ENCODE measurements around the gene RIC3.

The RIC3 gene

DNA sequence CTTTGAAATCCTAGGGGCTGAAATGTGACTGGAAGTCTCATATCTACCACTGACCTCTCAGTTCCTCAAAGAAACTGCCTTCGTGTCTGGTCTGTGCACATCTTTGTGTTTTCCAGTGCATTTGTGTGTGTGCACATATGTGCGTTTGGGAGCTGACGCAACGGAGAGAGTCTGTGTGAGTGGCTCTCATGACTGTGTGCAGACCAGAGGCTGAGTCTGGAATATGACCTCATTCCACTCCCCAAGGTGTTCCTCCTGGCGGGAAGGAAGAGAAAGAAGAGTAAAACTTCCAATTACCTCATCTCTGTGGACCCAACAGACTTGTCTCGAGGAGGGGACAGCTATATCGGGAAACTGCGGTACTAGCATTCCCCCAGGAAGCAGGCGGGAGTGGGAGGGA, 71.4 kb downstream of the RIC3 start:
- WGBS (ENCODE audit: insufficient coverage, insufficient read length), result no CpG with 5 or more reads among the region's 9 CpGs
- H3K27ac ChIP-seq (ENCODE audit: low read length), result no peak overlapping the region
- no peak for DNase-seq (ENCODE audit: low read depth, low spot score)
- no peak overlapping the region for H3K4me3 ChIP-seq (ENCODE audit: low read length)
- H3K36me3 ChIP-seq (ENCODE audit: control insufficient read depth, insufficient read depth, low read length), result peaks cover 11% of the 10 kb centered on the region
- no peaks in the 10 kb centered on the region for H3K9me3 ChIP-seq (ENCODE audit: control insufficient read depth, insufficient read depth, low read length)
- H3K27me3 ChIP-seq (ENCODE audit: control insufficient read depth, insufficient read depth, low read length), result no peaks in the 10 kb centered on the region
- H3K4me1 ChIP-seq (ENCODE audit: control insufficient read depth, insufficient read depth, low read length), result no peaks in the 10 kb centered on the region

DNA sequence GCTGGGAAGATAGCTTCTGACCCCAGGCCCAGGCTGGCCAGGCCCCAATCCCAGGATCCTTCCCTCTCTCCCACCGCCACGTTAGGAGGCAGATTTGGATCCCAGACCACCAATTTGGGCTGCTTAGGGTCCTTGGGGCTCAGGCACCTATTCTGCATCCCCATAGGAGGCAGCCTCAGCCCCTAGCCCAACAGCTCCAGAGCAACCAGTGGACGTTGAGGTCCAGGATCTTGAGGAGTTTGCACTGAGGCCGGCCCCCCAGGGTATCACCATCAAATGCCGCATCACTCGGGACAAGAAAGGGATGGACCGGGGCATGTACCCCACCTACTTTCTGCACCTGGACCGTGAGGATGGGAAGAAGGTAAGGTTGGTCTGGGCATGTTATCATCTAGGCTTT, 71.8 kb downstream of the RIC3 start:
- Histone ChIP-seq H3K27me3 (ENCODE audit: control insufficient read depth, insufficient read depth, low read length) (no peaks in the 10 kb centered on the region), H3K27ac (ENCODE audit: low read length) (no peak overlapping the region), H3K36me3 (ENCODE audit: control insufficient read depth, insufficient read depth, low read length) (peaks cover 11% of the 10 kb centered on the region), H3K4me1 (ENCODE audit: control insufficient read depth, insufficient read depth, low read length) (no peaks in the 10 kb centered on the region), H3K9me3 (ENCODE audit: control insufficient read depth, insufficient read depth, low read length) (no peaks in the 10 kb centered on the region), H3K4me3 (ENCODE audit: low read length) (no peak overlapping the region)
- no CpG with 5 or more reads among the region's 8 CpGs for whole genome bisulfite sequencing (ENCODE audit: insufficient coverage, insufficient read length)
- DNase-seq (ENCODE audit: low read depth, low spot score), result no peak

DNA sequence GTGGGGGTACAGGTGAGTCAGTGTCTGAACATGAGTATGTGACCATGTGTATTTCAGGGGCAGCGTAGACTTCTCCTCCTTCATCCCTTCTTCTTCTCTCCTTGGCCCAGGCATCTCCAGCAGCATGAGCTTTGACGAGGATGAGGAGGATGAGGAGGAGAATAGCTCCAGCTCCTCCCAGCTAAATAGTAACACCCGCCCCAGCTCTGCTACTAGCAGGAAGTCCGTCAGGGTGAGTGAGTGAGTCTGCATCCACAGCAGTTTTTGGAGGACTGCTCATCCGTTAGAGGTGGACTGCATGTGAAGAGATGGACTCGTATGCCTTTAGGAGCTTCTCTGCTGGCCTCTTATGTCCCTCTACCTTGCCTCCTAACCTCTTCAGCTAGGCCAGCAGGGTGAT, 72.2 kb downstream of the RIC3 start:
- no peak overlapping the region for H3K27ac ChIP-seq (ENCODE audit: low read length)
- WGBS (ENCODE audit: insufficient coverage, insufficient read length), result no CpG with 5 or more reads among the region's 6 CpGs
- no peaks in the 10 kb centered on the region for H3K9me3 ChIP-seq (ENCODE audit: control insufficient read depth, insufficient read depth, low read length)
- DNase-seq (ENCODE audit: low read depth, low spot score), result no peak
- no peak overlapping the region for H3K4me3 ChIP-seq (ENCODE audit: low read length)
- no peaks in the 10 kb centered on the region for H3K4me1 ChIP-seq (ENCODE audit: control insufficient read depth, insufficient read depth, low read length)
- H3K36me3 ChIP-seq (ENCODE audit: control insufficient read depth, insufficient read depth, low read length), result peaks cover 11% of the 10 kb centered on the region
- H3K27me3 ChIP-seq (ENCODE audit: control insufficient read depth, insufficient read depth, low read length), result no peaks in the 10 kb centered on the region

DNA sequence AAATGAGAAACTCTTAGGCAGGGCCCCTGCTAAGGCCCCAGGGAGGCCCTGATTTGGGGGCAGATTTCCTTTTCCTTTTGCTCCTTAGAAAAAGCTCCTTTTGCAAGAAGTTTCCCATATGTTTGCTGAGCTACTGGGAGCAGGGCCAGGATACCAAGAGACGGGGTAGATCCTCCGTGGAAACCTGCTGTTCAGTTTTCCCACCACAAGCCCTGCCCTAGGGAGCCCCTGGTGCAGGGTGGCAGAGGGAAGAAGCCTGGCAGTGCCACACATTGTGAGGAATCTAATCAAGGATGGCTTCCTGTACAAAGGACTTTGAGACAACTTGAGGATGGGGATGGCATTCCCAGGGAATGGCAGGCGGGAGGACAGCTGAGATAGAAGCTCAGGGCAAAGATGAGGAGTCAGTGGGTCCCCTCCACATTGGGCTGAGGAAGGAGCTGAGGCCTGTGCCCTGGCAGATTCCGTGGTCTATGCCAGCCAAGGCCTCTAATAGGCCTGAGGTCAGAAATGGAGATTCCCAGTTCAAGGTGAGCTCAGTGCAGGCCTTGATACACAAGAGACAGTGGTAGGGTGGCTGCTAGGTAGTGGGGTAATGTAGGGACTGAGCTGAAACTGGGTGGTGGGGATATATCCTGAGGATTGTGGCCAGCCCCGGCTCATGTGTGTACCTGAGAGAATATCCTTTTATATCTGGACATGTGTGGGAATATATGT, 72.9 kb downstream of the RIC3 start:
- H3K4me1 ChIP-seq (ENCODE audit: control insufficient read depth, insufficient read depth, low read length), result no peaks in the 10 kb centered on the region
- no peak overlapping the region for H3K27ac ChIP-seq (ENCODE audit: low read length)
- peaks cover 11% of the 10 kb centered on the region for H3K36me3 ChIP-seq (ENCODE audit: control insufficient read depth, insufficient read depth, low read length)
- no peaks in the 10 kb centered on the region for H3K9me3 ChIP-seq (ENCODE audit: control insufficient read depth, insufficient read depth, low read length)
- H3K27me3 ChIP-seq (ENCODE audit: control insufficient read depth, insufficient read depth, low read length), result no peaks in the 10 kb centered on the region
- DNase-seq (ENCODE audit: low read depth, low spot score), result no peak
- no CpG with 5 or more reads among the region's 5 CpGs for WGBS (ENCODE audit: insufficient coverage, insufficient read length)
- no peak overlapping the region for H3K4me3 ChIP-seq (ENCODE audit: low read length)

DNA sequence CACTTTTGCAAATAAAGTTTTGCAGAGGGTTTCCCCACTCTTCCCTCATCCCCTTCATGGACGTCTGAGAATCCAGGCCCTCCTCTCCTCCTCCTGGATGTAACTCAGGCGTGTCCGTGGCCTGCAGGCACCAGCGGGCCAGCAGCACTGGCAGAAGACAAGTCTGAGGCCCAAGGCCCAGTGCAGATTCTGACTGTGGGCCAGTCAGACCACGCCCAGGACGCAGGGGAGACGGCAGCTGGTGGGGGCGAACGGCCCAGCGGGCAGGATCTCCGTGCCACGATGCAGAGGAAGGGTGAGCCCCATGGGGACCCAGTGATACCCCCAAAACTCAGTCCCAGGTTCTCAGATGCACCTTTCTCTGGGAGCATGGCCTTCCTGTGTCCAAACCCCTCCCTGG, 73.5 kb downstream of the RIC3 start:
- no CpG with 5 or more reads among the region's 12 CpGs for WGBS (ENCODE audit: insufficient coverage, insufficient read length)
- Histone ChIP-seq H3K4me3 (ENCODE audit: low read length) (no peak overlapping the region), H3K9me3 (ENCODE audit: control insufficient read depth, insufficient read depth, low read length) (no peaks in the 10 kb centered on the region), H3K36me3 (ENCODE audit: control insufficient read depth, insufficient read depth, low read length) (peaks cover 8% of the 10 kb centered on the region; the same call in 1 of the 2 replicates), H3K27me3 (ENCODE audit: control insufficient read depth, insufficient read depth, low read length) (no peaks in the 10 kb centered on the region), H3K4me1 (ENCODE audit: control insufficient read depth, insufficient read depth, low read length) (no peaks in the 10 kb centered on the region), H3K27ac (ENCODE audit: low read length) (no peak overlapping the region)
- no peak for DNase-seq (ENCODE audit: low read depth, low spot score)

DNA sequence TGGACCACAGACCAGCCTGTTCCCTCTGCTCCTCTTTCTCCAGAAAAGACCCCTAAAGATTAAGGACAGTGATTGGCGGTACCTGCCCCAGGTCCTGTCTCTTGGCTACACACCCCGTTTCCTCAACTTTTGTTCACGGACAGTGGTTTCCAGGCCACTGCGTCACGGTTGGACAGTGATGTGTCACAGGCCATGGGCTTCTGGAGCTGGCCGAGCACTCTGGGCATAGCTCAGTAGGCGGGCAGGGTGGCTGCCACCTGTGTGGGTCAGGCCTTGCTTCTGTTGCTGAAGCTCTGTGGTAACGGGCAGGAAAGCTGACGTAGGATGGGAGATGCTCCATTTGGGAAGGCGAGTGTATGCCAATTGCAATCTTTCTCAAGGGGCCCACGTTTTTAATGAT, 74.2 kb downstream of the RIC3 start:
- H3K36me3 ChIP-seq (ENCODE audit: control insufficient read depth, insufficient read depth, low read length), result peaks cover 8% of the 10 kb centered on the region; the same call in 1 of the 2 replicates
- no peak overlapping the region for H3K4me3 ChIP-seq (ENCODE audit: low read length)
- no peaks in the 10 kb centered on the region for H3K9me3 ChIP-seq (ENCODE audit: control insufficient read depth, insufficient read depth, low read length)
- no peaks in the 10 kb centered on the region for H3K27me3 ChIP-seq (ENCODE audit: control insufficient read depth, insufficient read depth, low read length)
- no CpG with 5 or more reads among the region's 11 CpGs for WGBS (ENCODE audit: insufficient coverage, insufficient read length)
- DNase-seq (ENCODE audit: low read depth, low spot score), result no peak
- no peaks in the 10 kb centered on the region for H3K4me1 ChIP-seq (ENCODE audit: control insufficient read depth, insufficient read depth, low read length)
- no peak overlapping the region for H3K27ac ChIP-seq (ENCODE audit: low read length)

DNA sequence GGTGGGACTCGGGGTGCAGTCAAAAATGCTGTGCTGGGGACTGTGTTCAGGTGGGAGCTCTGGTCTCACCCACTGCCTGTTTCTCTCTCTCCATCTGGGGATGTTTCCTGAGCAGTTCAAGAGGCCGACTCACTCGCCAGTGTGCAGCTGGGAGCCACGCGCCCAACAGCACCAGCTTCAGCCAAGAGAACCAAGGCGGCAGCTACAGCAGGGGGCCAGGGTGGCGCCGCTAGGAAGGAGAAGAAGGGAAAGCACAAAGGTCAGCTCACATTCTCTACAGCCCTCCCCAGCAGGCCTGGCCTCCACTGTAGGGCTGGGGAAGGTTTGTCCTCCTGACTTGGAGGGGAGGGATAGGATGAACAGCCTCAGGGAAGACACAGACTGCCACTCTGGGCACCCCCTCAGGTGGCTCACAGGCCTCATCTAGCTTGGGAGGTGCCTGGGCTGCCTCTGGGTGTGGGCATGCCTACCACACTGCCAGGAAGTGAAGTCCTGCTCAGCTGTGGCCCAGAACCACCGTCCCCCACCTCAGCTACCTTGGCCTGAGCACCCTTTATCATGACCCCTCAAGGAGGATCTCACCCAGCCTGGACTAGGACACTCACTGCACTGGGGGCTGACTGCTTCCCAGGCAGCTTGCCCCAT, 74.8 kb downstream of the RIC3 start:
- no CpG with 5 or more reads among the region's 9 CpGs for WGBS (ENCODE audit: insufficient coverage, insufficient read length)

DNA sequence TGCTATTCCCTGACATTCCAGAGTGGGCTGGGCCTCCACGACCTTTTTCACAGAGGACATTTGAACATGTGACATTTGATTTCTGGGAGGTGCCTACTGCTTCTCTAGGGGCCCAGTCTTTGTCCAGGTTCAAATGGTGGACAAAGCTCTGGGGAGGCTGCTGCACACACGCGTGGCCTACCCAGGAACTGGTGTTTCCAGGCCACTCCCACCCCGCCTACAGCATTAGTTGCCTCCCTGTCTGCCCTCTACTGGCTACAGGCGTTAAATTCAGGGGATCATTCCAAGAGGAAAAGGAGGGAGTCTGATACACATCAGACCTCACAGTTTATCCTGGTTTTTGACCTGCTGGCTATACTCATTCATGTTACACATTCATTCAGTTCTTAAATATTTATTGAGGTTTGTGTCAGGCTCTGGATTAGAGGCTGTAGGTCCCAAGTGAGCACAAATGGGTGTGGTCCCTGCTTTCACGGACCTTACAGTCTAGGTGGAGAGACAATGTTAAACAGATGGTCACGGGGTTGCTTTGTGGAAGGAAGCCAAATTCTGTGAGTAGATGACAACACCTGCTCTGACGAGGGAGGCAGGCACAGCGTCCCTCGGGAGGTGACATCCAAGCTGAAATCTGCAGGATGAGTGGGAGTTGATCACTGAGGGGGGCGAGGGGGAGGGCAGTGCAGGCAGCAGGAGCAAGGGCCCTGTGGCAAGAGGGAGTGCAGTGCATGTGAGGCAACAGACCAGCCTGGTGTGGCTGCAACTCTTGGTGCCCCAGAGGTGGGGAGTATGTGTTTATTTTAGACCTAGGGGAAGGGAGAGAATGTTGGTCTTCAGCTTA, 76.0 kb downstream of the RIC3 start:
- no peak overlapping the region for H3K4me3 ChIP-seq (ENCODE audit: low read length)
- DNase-seq (ENCODE audit: low read depth, low spot score), result no peak
- H3K27ac ChIP-seq (ENCODE audit: low read length), result no peak overlapping the region
- no peaks in the 10 kb centered on the region for H3K4me1 ChIP-seq (ENCODE audit: control insufficient read depth, insufficient read depth, low read length)
- no peaks in the 10 kb centered on the region for H3K9me3 ChIP-seq (ENCODE audit: control insufficient read depth, insufficient read depth, low read length)
- WGBS (ENCODE audit: insufficient coverage, insufficient read length), result no CpG with 5 or more reads among the region's 11 CpGs
- peaks cover 8% of the 10 kb centered on the region; the same call in 1 of the 2 replicates for H3K36me3 ChIP-seq (ENCODE audit: control insufficient read depth, insufficient read depth, low read length)
- H3K27me3 ChIP-seq (ENCODE audit: control insufficient read depth, insufficient read depth, low read length), result no peaks in the 10 kb centered on the region

More for the DNA sequence above, 74.8 kb downstream of the RIC3 start:
- Histone ChIP-seq H3K27ac (ENCODE audit: low read length) (no peak overlapping the region), H3K9me3 (ENCODE audit: control insufficient read depth, insufficient read depth, low read length) (no peaks in the 10 kb centered on the region), H3K36me3 (ENCODE audit: control insufficient read depth, insufficient read depth, low read length) (peaks cover 8% of the 10 kb centered on the region; the same call in 1 of the 2 replicates), H3K4me3 (ENCODE audit: low read length) (no peak overlapping the region), H3K4me1 (ENCODE audit: control insufficient read depth, insufficient read depth, low read length) (no peaks in the 10 kb centered on the region), H3K27me3 (ENCODE audit: control insufficient read depth, insufficient read depth, low read length) (no peaks in the 10 kb centered on the region)
- no peak for DNase-seq (ENCODE audit: low read depth, low spot score)

DNA sequence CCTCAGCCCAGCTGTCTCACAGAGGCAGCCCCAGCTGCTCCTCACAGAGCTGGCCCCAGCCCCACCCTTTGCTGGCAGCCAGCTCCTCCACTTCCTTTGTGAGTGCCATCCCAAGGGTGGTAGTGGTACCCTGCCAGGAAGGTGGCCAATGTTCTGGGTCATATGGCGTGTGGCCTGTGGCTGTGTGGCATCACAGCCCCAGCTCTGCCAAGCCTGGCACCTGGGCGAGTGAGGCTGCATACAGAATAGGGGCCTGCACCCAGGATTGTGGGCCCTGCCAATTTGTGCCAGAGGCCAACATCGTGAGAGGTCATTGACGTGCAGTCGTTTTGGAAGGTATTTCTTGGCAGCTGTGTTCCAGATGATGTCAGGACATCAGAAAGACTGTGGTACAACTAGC, 77.1 kb downstream of the RIC3 start:
- peaks cover 8% of the 10 kb centered on the region; the same call in 1 of the 2 replicates for H3K36me3 ChIP-seq (ENCODE audit: control insufficient read depth, insufficient read depth, low read length)
- H3K27me3 ChIP-seq (ENCODE audit: control insufficient read depth, insufficient read depth, low read length), result no peaks in the 10 kb centered on the region
- no CpG with 5 or more reads among the region's 5 CpGs for WGBS (ENCODE audit: insufficient coverage, insufficient read length)
- peaks cover 3% of the 10 kb centered on the region; the same call in 1 of the 2 replicates for H3K4me1 ChIP-seq (ENCODE audit: control insufficient read depth, insufficient read depth, low read length)
- no peak for DNase-seq (ENCODE audit: low read depth, low spot score)
- H3K9me3 ChIP-seq (ENCODE audit: control insufficient read depth, insufficient read depth, low read length), result no peaks in the 10 kb centered on the region
- H3K27ac ChIP-seq (ENCODE audit: low read length), result no peak overlapping the region
- H3K4me3 ChIP-seq (ENCODE audit: low read length), result no peak overlapping the region

DNA sequence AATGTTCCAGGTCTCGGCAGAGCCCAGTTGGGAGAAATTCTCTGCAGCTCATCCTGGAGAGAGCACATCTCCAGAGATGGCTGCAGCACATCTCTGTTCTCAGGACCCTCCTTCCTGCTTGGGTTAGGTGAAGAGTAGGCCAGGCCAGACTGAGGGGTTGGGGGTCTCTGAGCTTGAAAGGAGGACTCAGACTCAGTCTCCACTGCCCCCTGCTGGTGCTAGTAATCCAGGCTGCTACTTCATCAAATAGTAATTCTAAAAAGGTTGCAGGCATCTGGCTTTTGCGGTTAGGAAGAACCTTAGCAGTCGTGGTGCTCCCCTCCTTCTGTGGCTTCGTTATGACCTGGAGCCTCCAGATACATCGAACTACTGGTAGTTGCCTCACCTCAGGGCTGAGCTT, 78.1 kb downstream of the RIC3 start:
- Histone ChIP-seq H3K9me3 (ENCODE audit: control insufficient read depth, insufficient read depth, low read length) (no peaks in the 10 kb centered on the region), H3K27ac (ENCODE audit: low read length) (no peak overlapping the region), H3K36me3 (ENCODE audit: control insufficient read depth, insufficient read depth, low read length) (peaks cover 8% of the 10 kb centered on the region; the same call in 1 of the 2 replicates), H3K4me1 (ENCODE audit: control insufficient read depth, insufficient read depth, low read length) (peaks cover 3% of the 10 kb centered on the region; the same call in 1 of the 2 replicates), H3K4me3 (ENCODE audit: low read length) (no peak overlapping the region), H3K27me3 (ENCODE audit: control insufficient read depth, insufficient read depth, low read length) (no peaks in the 10 kb centered on the region)
- DNase-seq (ENCODE audit: low read depth, low spot score), result peak; percentile 72
- no CpG with 5 or more reads among the region's 5 CpGs for WGBS (ENCODE audit: insufficient coverage, insufficient read length)
